GM21367 (cell line): ENCODE measurements around the gene THSD4.
"Not testable (repeated sequence)": the region's sequence is repeated elsewhere in the genome, so short reads cannot be mapped to it uniquely, and the experiment has no call there.

ENCODE experiments used
- ATAC-seq: cut with Tn5 transposase; IDR thresholded peaks from one replicate; pipeline ENCODE4 v1.9.1; 2021; ENCODE audit not compliant: unreplicated experiment

Gene THSD4

DNA sequence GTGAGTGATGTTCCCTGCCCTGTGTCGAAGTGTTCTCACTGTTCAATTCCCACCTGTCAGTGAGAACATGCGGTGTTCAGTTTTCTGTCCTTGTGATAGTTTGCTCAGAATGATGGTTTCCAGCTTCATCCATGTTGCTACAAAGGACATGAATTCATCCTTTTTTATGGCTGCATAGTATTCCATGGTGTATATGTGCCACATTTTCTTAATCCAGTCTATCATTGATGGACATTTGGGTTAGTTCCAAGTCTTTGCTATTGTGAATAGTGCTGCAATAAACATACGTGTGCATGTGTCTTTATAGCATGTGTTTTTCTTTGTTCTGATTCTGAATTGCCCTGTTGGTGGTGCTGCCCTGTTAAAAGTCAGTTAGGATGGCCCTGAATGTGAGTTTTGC is 204.2 kb downstream of the THSD4 start:
- not testable (repeated sequence) for ATAC-seq

- ATAC-seq = no peak
These were observed 204.7 kb downstream of the THSD4 start for GRCh38 chr15:71319935-71320334.

- no peak for ATAC-seq
These were observed 207.8 kb downstream of the THSD4 start for GRCh38 chr15:71323082-71323481.

- no peak for ATAC-seq
These were observed 208.3 kb downstream of the THSD4 start for GRCh38 chr15:71323584-71323983.

DNA sequence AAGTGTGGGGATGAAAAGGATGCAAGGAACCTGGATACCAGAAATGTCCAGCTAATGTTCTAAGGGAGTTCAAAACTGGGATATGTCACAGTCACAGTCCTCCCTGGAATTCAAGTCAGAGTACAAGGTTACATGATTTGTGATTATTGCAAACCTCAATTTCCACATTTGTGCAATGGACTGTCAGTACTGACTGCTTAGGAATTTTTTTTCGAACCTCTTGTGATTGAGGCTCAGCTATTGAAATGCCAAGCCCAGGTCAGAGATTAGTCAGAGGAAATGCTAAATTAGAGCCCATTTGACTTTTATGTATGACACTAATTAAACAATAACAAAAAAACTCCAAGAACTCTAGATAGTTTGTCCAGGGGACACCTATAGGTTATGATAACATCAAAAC is 210.2 kb downstream of the THSD4 start:
- no peak for ATAC-seq

DNA sequence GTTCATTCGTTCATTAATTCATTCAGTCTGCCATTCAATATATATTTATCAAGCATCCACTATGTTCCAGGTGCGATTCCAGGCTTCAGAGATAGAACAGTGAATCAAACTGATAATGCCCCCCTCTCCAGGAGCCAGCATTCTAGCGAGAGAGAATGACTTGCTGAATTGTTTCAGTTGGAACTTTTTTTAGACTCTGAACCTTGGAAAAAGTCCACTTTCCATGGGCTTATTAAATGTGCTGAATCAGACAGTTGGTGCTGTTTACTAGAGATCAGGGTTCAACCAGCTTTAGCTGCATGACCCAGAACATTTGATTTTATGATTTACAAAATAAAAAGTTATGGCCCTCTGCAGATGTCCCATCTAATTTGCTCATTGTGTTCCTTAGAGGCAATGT is 213.2 kb downstream of the THSD4 start:
- no peak for ATAC-seq

DNA sequence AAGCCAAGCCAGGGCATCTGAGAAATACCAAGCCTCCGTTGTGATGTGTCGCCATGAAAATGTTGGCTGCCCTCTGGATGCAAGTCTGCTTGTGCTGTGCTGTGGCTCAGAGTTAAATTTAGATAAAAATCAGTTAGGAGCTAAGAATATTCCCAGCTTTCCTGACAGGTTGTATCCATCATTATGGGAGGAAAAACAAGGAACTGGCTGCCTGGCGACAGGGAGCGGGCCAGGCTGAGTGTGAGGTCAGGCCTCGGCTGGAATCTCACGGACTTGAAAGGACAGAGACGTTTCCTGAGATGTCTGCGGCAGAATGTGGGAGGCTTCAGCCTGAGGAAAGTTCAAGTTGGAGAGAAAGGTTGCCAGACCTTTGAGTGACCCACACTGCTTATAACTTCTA is 213.8 kb downstream of the THSD4 start:
- no peak for ATAC-seq

DNA sequence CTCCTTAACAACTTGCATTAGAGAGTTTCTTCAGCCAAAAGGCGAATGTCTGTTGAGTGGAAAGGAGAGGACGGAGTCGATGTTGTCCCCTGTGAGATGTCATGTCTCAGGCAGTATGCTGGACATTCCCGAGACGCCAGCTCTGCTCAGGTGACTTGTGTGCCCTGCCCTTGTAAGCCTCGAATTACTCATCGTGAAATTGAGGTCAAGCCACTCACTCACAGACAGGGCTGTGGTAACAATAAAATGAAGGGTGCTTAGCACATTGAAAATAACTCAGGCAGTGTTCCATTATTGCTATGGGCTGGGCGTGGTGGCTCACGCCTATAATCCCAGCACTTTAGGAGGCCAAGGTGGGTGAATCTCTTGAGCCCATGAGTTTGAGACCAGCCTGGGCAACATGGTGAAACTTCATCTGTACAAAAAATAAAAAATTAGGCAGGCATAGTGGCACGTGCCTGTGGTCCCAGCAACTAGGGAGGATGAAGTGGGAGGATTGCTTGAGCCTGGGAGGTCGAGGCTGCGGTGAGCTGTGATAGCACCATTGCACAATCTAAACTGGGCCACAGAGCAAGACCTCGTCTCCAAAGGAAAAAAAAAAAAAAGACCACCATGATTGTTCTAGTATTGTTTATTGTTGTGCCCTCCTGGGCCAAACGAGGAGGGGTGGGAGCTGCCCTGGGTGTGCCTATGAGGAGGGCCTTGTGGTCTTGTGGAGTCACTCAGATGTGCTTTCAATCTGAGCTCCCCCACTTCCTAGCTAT is 214.4 kb downstream of the THSD4 start:
- no peak for ATAC-seq

DNA sequence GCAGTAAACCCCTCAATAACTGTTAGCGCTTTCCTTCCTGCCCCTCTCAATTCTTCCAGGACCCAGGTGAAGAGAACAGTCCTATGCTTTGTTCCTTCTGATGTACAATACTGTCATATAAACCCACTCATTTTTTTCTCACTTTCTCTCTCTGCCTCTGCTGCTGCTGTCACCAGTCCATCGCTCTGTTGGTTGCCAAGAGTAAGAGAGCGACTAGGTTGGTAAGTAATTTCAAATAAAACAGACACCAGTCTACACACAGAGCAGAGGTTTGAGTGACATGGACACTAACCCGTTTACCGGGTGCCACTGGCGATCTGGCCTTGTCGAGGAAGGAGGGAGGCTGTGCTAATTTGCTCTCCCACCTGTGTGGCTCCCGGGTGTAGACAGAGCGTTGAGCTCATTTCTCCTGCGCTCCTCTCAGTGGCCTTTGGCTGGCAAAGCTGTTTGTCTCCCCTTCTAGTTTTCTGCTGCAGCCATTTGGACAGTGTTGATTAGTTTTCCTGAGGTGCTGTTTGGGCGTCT is 215.4 kb downstream of the THSD4 start:
- ATAC-seq = no peak

DNA sequence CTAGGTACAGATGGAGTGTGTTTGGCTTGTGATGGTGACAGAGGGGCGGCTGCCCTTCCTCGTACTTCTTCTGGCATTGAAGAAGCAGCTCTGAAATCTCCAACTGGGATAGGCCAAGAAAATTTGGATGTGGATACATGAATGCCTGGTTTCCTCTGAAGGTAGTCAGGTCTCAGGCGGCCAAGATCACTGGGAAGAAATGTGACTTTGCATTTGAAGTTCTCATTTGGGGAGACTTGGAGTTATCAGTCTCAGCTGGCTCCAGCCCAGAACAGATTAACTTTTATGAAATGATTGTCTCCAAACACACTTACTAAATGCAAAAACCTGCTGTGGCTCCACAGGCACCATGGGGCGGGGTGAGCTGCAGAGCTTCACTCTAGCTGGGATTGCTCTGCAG is 215.9 kb downstream of the THSD4 start:
- no peak for ATAC-seq

GRCh38 chr15:71332431-71333004 is 217.2 kb downstream of the THSD4 start:
- ATAC-seq = no peak

DNA sequence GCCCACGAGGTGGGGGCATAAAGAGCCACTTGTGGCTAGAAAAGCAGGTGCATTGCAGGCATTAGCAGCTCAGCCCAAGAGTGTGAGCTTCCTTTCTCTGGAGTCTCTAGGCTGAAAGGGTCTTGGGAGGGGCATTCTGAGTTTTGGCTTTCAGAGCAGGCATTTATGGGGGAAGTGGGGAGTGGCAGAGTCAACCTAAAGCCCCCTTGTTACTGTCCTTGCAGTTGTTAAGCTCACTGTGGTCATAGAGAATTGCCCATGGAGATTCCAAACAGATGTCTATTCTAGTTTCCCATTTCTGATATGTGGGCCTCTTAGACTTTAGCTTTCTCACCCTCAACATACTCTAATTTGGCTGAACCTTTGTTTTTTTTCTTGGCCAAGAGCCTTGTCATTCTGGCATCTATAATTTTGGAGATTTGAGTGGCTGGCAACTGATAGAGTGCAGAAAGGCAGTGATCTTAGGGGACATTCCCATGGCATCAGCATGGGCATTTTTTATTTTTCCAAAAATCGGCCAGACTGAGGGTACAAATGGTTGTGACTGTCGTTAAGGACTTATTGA is 217.9 kb downstream of the THSD4 start:
- no peak for ATAC-seq

GRCh38 chr15:71333839-71334238 is 218.6 kb downstream of the THSD4 start:
- ATAC-seq = no peak

- no peak for ATAC-seq
These were observed 219.2 kb downstream of the THSD4 start for GRCh38 chr15:71334434-71334833.

GRCh38 chr15:71334873-71335272 is 219.6 kb downstream of the THSD4 start:
- ATAC-seq = no peak

GRCh38 chr15:71335591-71335990 is 220.3 kb downstream of the THSD4 start:
- ATAC-seq = no peak

GRCh38 chr15:71336671-71337070 is 221.4 kb downstream of the THSD4 start:
- ATAC-seq = no peak

GRCh38 chr15:71337197-71337845 is 222.1 kb downstream of the THSD4 start:
- no peak for ATAC-seq

GRCh38 chr15:71338265-71338664 is 223.0 kb downstream of the THSD4 start:
- ATAC-seq = no peak

DNA sequence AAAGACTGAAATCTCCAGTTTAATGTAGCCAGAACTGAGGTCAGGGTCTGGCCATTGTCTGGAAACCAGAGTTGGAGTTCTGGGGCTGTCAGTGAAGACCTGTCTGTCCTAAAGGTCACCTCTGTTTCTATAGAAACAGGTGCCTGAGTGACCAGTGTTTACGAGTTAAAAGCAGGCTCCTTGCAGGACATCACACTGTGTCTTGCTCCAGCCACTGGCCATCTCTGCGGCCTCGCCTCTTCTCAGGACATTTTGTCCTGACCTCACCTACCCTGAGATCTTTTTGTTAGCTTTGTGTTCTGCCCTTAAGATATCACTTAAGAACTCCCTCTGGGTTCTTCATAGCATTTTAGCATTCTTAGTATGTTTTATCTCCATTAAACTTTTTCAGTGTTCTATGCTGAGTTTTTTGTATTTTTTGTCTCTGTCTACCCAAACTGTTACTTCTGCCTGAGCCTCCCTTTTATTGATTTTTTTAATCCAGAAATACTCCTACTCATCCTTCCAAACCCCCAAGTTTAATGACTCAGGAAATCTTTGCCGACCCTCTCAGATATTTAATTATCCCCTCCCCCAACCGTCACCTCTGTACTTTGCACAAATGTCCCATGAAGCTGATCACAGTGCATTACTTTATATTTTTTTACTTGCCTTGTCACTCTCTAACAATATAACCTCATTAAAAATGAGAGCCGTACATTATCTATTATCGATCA is 223.7 kb downstream of the THSD4 start:
- no peak for ATAC-seq
